Fibroblast of upper back skin (primary cell): ENCODE measurements around the gene CCDC182.

Source experiments
- DNase-seq: peaks from one replicate; pipeline ENCODE4 v3.0.0-alpha.2; 2013

Gene CCDC182

DNA sequence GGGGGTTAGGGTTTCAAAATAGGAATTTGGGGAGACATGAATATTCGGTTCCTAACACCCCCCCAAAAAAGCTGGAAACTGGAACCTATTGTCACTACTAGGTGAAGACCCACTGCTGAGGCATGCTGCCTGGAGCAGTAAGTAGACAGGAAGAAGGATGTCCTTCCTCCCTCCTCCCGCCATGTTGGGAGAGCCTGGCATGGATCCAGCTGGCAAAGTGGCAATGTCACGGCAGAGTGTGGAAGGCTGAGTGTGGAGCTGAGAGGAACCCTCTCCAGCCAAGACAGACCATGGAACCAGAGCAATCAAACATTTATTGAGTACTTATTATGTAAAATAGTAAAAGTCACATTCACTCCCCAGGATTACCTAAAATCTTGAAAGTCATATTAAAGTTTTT lies 49.0 kb downstream of the CCDC182 start:
- no peak for DNase-seq
